DMS 273 (cell line): ENCODE data around the gene BABAM1.
A peak's percentile ranks its signal among the peaks of the same experiment; 100 is the strongest.

Experiments used
- DNase-seq: peaks from one replicate; lab custom pipeline; 2025; ENCODE audit not compliant: unreplicated experiment; lab: John Stamatoyannopoulos, UW

The BABAM1 gene

GRCh38 chr19:17302391-17303166 lies 35.3 kb downstream of the BABAM1 start:
- DNase-seq: peak; percentile 37

DNA sequence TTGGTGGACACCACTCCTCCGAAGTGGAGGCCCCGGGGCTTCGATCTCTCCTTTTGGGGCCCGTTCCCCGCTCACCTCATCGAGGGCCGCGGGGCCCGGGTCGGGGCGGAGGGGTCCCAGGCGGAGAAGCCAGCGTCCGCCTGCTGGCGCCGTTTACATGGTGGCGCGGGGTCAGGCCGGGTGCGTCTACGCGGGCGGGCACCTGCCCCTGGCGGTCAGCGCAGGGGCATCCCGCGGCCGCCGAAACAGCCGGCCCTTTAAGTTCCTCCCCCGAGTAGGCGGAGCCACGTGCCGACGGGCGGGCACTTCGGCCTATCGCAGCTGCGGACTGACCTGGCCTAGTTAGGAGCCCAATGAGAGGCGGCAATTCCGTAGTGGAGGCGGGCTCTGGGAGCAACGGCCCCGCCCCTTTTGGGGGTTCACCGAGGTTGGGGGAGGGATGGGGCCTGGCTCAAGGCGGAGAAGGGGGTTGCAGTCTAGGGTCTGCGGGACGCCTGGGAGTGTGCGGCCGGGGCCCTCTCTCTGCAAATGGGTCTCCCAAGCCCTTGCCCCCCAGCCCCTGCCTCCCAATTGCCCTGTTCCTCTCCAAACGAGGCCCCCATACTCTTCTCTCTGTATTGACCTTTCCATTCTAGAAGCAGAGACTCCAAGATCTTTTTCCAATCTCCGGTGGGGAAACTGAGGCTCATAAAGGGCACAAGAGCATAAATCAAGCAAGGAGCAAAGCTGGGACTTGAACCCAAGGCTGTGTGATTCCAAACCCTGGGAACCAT lies 36.1 kb downstream of the BABAM1 start, which contains the start of gene ABHD8:
Gene ABHD8, minus strand, starts transcription at position 259 of the 773 bp plus-strand sequence. CDS start 1,809 bp downstream, outside the sequence.
- DNase-seq: peak; percentile 98

- DNase-seq: peak; percentile 34
Measured at GRCh38 chr19:17303940-17304267, 36.7 kb downstream of the BABAM1 start.

- peak; percentile 35 for DNase-seq
Measured at GRCh38 chr19:17304386-17305215, 37.4 kb downstream of the BABAM1 start.

- DNase-seq: no peak
Measured at GRCh38 chr19:17305216-17305516, 37.9 kb downstream of the BABAM1 start.

- DNase-seq: peak; percentile 100
Measured at GRCh38 chr19:17305517-17306284, 38.5 kb downstream of the BABAM1 start, which contains the start of gene MRPL34. MRPL34 (plus strand) TSS chr19:17305872; CDS start chr19:17305893, 21 bp downstream.

DNA sequence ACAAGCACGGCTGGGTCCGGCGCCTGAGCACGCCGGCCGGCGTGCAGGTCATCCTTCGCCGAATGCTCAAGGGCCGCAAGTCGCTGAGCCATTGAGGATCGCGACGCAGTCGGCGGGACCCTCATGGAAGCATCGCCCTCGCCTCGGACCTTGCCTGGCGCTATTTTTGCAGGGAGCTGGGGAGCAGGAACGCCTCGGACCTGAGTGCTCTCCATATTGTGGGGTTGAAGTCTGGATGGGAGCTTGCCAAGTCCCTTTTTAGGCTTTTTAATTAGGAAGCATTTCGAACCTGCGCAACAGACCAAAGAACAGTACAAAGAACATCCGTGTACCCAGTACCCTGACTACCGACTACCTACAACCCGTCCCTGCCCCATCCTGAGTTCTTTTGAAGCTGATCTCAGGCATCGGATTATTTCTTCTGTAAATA lies 39.1 kb downstream of the BABAM1 start:
- DNase-seq: peak; percentile 68

GRCh38 chr19:17307876-17308377 lies 40.7 kb downstream of the BABAM1 start:
- no peak for DNase-seq

GRCh38 chr19:17309198-17309964 lies 42.1 kb downstream of the BABAM1 start, which contains the start of gene DDA1:
DDA1 (plus strand) TSS chr19:17309563; CDS start chr19:17309655, 92 bp downstream.
- peak; percentile 100 for DNase-seq

- DNase-seq: peak; percentile 44
Measured at GRCh38 chr19:17309965-17310461, 42.8 kb downstream of the BABAM1 start.

GRCh38 chr19:17311455-17312188 lies 44.4 kb downstream of the BABAM1 start:
- DNase-seq: no peak

GRCh38 chr19:17312189-17313113 lies 45.2 kb downstream of the BABAM1 start:
- no peak for DNase-seq

- no peak for DNase-seq
Measured at GRCh38 chr19:17314007-17314593, 46.9 kb downstream of the BABAM1 start.

- DNase-seq: no peak
Measured at GRCh38 chr19:17318966-17319365, 51.7 kb downstream of the BABAM1 start.

DNA sequence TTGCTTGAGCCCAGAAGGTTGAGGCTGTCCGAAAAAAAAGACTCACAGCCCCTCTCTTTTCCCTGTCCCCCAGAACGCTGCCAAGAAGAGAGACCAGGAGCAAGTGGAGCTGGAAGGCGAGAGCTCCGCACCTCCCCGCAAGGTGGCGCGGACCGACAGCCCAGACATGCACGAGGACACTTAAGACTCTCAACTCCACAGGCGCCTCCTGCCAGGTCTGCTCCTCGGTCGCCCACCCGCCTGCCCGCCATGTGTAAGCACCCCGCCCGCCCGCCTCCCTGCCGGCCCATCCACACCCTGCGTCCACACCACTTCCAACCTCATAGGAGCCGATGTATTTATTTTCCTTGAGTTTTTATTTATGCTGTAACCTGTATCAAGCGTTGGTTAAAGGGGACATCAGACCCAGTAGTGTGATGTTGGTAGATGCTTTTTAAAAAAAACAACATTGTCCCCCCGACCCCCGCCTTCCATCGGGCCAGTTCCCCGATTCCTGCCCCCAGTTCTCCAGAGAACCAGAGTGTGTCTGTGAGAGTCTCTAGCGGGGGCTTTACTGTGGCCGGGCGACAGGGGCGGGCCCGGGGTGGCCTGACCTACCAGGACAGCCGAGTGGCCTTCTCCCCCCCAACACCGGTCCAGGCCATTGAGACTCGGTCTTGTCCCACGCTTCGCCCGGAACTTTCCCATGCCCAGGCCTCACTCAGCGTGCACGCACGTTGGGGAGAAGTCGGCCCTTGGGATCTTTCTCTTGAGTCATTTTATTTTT lies 52.4 kb downstream of the BABAM1 start:
- no peak for DNase-seq

DNA sequence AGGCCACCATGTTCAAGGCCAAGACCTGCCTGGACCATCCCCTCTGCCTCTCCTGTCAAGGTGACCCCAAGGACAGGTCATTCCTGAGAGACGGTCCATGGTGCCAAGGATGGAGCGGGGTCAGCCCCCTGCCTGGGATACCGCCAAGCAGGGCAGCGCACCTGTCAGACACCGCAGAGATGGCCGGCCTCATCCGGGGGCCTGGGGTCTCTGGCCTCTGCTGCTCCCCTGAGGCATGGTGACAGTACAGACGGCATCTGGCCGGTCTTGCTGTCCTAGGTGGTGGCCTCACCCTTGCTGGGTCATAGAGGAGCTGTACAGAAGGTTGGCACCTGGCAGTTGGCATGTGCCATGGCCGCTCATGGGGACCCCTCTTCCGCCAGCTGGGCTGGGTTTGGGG lies 53.2 kb downstream of the BABAM1 start:
- DNase-seq: no peak
